B cell (primary cell): Measurements from ENCODE around the gene GUCA1A.

Source experiments
- EZH2 ChIP-seq: IDR thresholded peaks from 2 replicates; pipeline ENCODE4 v1.6.1; 2012; ENCODE audit warnings: borderline replicate concordance, low read depth, mild to moderate bottlenecking, moderate library complexity, low read length; ENCODE audit not compliant: insufficient read depth, poor library complexity, severe bottlenecking
- TF ChIP-seq, protein P1 (sequence below): fragments of 200-600 bp; IDR thresholded peaks from one replicate; pipeline ENCODE4 v1.8.0; 2022; ENCODE audit warnings: antibody characterized with exemption, mild to moderate bottlenecking

DNA sequence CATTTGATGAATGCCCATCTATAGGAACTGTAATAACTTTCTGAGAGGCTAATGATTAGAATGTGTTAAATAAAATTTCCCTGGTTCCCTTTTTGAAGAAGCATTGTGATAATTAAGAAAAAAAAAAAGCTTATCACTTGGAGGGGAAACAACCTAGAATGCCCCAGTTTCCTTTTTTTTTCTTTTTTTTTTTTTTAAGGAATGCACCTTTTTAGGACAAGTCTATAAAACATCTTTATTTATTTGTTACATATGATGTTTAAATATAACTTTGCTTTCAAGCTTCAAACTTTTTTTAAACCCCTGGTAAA is 51.8 kb downstream of the GUCA1A start:
- TF ChIP-seq, protein P1, sequence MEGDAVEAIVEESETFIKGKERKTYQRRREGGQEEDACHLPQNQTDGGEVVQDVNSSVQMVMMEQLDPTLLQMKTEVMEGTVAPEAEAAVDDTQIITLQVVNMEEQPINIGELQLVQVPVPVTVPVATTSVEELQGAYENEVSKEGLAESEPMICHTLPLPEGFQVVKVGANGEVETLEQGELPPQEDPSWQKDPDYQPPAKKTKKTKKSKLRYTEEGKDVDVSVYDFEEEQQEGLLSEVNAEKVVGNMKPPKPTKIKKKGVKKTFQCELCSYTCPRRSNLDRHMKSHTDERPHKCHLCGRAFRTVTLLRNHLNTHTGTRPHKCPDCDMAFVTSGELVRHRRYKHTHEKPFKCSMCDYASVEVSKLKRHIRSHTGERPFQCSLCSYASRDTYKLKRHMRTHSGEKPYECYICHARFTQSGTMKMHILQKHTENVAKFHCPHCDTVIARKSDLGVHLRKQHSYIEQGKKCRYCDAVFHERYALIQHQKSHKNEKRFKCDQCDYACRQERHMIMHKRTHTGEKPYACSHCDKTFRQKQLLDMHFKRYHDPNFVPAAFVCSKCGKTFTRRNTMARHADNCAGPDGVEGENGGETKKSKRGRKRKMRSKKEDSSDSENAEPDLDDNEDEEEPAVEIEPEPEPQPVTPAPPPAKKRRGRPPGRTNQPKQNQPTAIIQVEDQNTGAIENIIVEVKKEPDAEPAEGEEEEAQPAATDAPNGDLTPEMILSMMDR: no peak
- TF ChIP-seq EZH2: no peak
